Measurements from ENCODE around the gene PSMD2. TPM values are rescaled to one million over a fixed set of nuclear protein-coding genes. Genes with fewer than 3 reads are reported as not detected.

The PSMD2 gene
- total RNA-seq, 1 donor from 2014 or later: 310 TPM

- peak; percentile 43 to 62 for DNase-seq (ENCODE audit: low read depth in 2 of 2)
Measured at GRCh38 chr3:184354121-184354728, 55.2 kb downstream of the PSMD2 start.

GRCh38 chr3:184354754-184355153, 55.7 kb downstream of the PSMD2 start:
- DNase-seq (ENCODE audit: low read depth in 2 of 2): no peak

- no peak for DNase-seq (ENCODE audit: low read depth in 2 of 2)
Measured at GRCh38 chr3:184355261-184356040, 56.4 kb downstream of the PSMD2 start.

GRCh38 chr3:184357248-184358123, 58.4 kb downstream of the PSMD2 start:
- DNase-seq (ENCODE audit: low read depth in 2 of 2): no peak

- no peak for DNase-seq (ENCODE audit: low read depth in 2 of 2)
Measured at GRCh38 chr3:184358124-184358767, 59.2 kb downstream of the PSMD2 start.

Other genes with a start within 250 kb of the PSMD2 start
- not detected in 2 replicates for gene HTR3C, start 246.2 kb upstream of the PSMD2 start, total RNA-seq
- not detected in 2 replicates for gene HTR3E, start 202.2 kb upstream of the PSMD2 start, total RNA-seq
- gene EIF2B5, start 163.9 kb upstream of the PSMD2 start, total RNA-seq: 25.9 and 34.3 TPM in 2 replicates
- gene DVL3, start 143.9 kb upstream of the PSMD2 start, total RNA-seq: 15.0 and 19.8 TPM in 2 replicates
- 442 and 454 TPM in 2 replicates for gene AP2M1, start 124.4 kb upstream of the PSMD2 start, total RNA-seq
- 42.7 and 57.5 TPM in 2 replicates for gene ABCF3, start 113.0 kb upstream of the PSMD2 start, total RNA-seq
- under 0.01 TPM in 1 of 2 replicates, not detected in the other for gene VWA5B2, start 69.7 kb upstream of the PSMD2 start, total RNA-seq
- gene ALG3, start 50.3 kb upstream of the PSMD2 start, total RNA-seq: 15.5 and 20.4 TPM in 2 replicates
- gene EEF1AKMT4, start 49.6 kb upstream of the PSMD2 start, total RNA-seq: 3.5 and 3.6 TPM in 2 replicates
- not detected in 2 replicates for gene CAMK2N2, start 37.7 kb upstream of the PSMD2 start, total RNA-seq
- not detected in 2 replicates for gene ECE2, start 23.2 kb upstream of the PSMD2 start, total RNA-seq
- 200 and 237 TPM in 2 replicates for gene EIF4G1, start 15.4 kb downstream of the PSMD2 start, total RNA-seq
- 19.0 and 39.9 TPM in 2 replicates for gene FAM131A, start 38.4 kb downstream of the PSMD2 start, total RNA-seq
- 1.5 and 1.8 TPM in 2 replicates for gene CLCN2, start 62.4 kb downstream of the PSMD2 start, total RNA-seq
- gene POLR2H, start 62.5 kb downstream of the PSMD2 start, total RNA-seq: 65.8 and 97.8 TPM in 2 replicates
- not detected in 2 replicates for gene THPO, start 79.0 kb downstream of the PSMD2 start, total RNA-seq
- 0.20 and 0.22 TPM in 2 replicates for gene CHRD, start 80.8 kb downstream of the PSMD2 start, total RNA-seq

All from lung microvascular endothelial cell (primary cell).